ENCODE measurements around the gene CETP. TPM values are rescaled to one million over a fixed set of nuclear protein-coding genes. Genes with fewer than 3 reads are reported as not detected.
A peak's percentile ranks its signal among the peaks of the same experiment; 100 is the strongest.
"Not testable (repeated sequence)": the region's sequence is repeated elsewhere in the genome, so short reads cannot be mapped to it uniquely, and the experiment has no call there.

The CETP gene
- total RNA-seq, 4 donors from 2014 or later: not detected

GRCh38 chr16:56933828-56934598 lies 27.7 kb upstream of the CETP start:
- Histone ChIP-seq H3K27ac (peak overlapping the region; percentile 96 to 100 (median 98)), H3K27me3 (no peaks in the 10 kb centered on the region), H3K4me3 (peak overlapping the region; percentile 84 to 99 (median 93)), H3K9me3 (no peaks in the 10 kb centered on the region), H3K4me1 (peaks cover 30 to 38% of the 10 kb centered on the region in 2 donors), H3K36me3 (peaks cover 2 to 39% of the 10 kb centered on the region in 2 donors)
- TF ChIP-seq POLR2A (IDR thresholded peaks at IDR 0.05) (no peak), CTCF (IDR thresholded peaks at IDR 0.05 in 4 of 5, conservative IDR thresholded peaks at IDR 0.05 in 1 of 5) (no peak)
- in situ Hi-C loops (cut with MboI; ENCODE audit: low sequenced_read_pairs in 4 of 4): no loop called here
- DNase-seq: no peak
- intact Hi-C loops (cut with DNase I; ENCODE audit: low total_unique reads): loop anchor here (2.0 to 10.0 kb wide), 6 partner anchors 53 to 419 kb away; partner anchors contain the start of genes MT1X, NLRC5 and SLC12A3
- no peak for ATAC-seq

- ATAC-seq; in situ Hi-C loops (cut with MboI; ENCODE audit: low sequenced_read_pairs in 4 of 4); H3K27me3 ChIP-seq; H3K9me3 ChIP-seq; DNase-seq: not testable (repeated sequence)
- peaks cover 30 to 38% of the 10 kb centered on the region in 2 donors for H3K4me1 ChIP-seq
- peak overlapping the region; percentile 96 to 100 (median 98) for H3K27ac ChIP-seq
- intact Hi-C loops (cut with DNase I; ENCODE audit: low total_unique reads): loop anchor here (5.0 to 10.0 kb wide), 5 partner anchors 53 to 420 kb away; partner anchors contain the start of genes MT1X, NLRC5 and SLC12A3
- H3K36me3 ChIP-seq: peaks cover 2 to 46% of the 10 kb centered on the region in 2 donors
- peak overlapping the region; percentile 84 to 99 (median 93) for H3K4me3 ChIP-seq
Measured at GRCh38 chr16:56934599-56935145, 27.1 kb upstream of the CETP start.

- in situ Hi-C loops (cut with MboI; ENCODE audit: low sequenced_read_pairs in 4 of 4): no loop called here
- Histone ChIP-seq H3K9me3 (no peaks in the 10 kb centered on the region), H3K4me1 (peaks cover 30 to 38% of the 10 kb centered on the region in 2 donors), H3K27ac (peak overlapping the region; percentile 96 to 100 (median 98)), H3K4me3 (peak overlapping the region; percentile 5 to 99 (median 51)), H3K27me3 (no peaks in the 10 kb centered on the region), H3K36me3 (peaks cover 2 to 51% of the 10 kb centered on the region in 2 donors)
- no peak for TF ChIP-seq POLR2A (IDR thresholded peaks at IDR 0.05)
- TF ChIP-seq CTCF (IDR thresholded peaks at IDR 0.05 in 4 of 5, conservative IDR thresholded peaks at IDR 0.05 in 1 of 5): no peak
- intact Hi-C loops (cut with DNase I; ENCODE audit: low total_unique reads): loop anchor here (10.0 kb wide), 1 partner anchor 420 kb away; no protein-coding TSS in a partner anchor
- ATAC-seq (no peak), DNase-seq (no peak)
Measured at GRCh38 chr16:56935201-56935600, 26.5 kb upstream of the CETP start.

- Histone ChIP-seq H3K36me3 (peaks cover 4 to 64% of the 10 kb centered on the region in 2 donors), H3K27ac (no peak overlapping the region), H3K9me3 (no peaks in the 10 kb centered on the region), H3K4me3 (no peak overlapping the region), H3K4me1 (peaks cover 26 to 30% of the 10 kb centered on the region in 2 donors), H3K27me3 (no peaks in the 10 kb centered on the region)
- in situ Hi-C loops (cut with MboI; ENCODE audit: low sequenced_read_pairs in 4 of 4): no loop called here
- ATAC-seq: no peak
- intact Hi-C loops (cut with DNase I; ENCODE audit: low total_unique reads): loop anchor here (10.0 kb wide), 1 partner anchor 422 kb away; no protein-coding TSS in a partner anchor
- DNase-seq: no peak
- TF ChIP-seq CTCF (IDR thresholded peaks at IDR 0.05 in 4 of 5, conservative IDR thresholded peaks at IDR 0.05 in 1 of 5) (no peak), POLR2A (IDR thresholded peaks at IDR 0.05) (no peak)
Measured at GRCh38 chr16:56936491-56936890, 25.3 kb upstream of the CETP start.

GRCh38 chr16:56936950-56937349 lies 24.8 kb upstream of the CETP start:
- intact Hi-C loops (cut with DNase I; ENCODE audit: low total_unique reads): loop anchor here (10.0 kb wide), 1 partner anchor 422 kb away; no protein-coding TSS in a partner anchor

More at GRCh38 chr16:56936950-56937349, 24.8 kb upstream of the CETP start:
- no peak for TF ChIP-seq CTCF (IDR thresholded peaks at IDR 0.05 in 4 of 5, conservative IDR thresholded peaks at IDR 0.05 in 1 of 5)
- no peak for TF ChIP-seq POLR2A (IDR thresholded peaks at IDR 0.05)
- no peak for DNase-seq
- Histone ChIP-seq H3K9me3 (no peaks in the 10 kb centered on the region), H3K36me3 (peaks cover 4 to 69% of the 10 kb centered on the region in 2 donors), H3K4me3 (no peak overlapping the region), H3K27ac (no peak overlapping the region), H3K27me3 (no peaks in the 10 kb centered on the region), H3K4me1 (peaks cover 24 to 30% of the 10 kb centered on the region in 2 donors)
- in situ Hi-C loops (cut with MboI; ENCODE audit: low sequenced_read_pairs in 4 of 4): no loop called here
- ATAC-seq: no peak
